NB4 (cell line): ENCODE results near the gene KCNC1.

Experiments used
- DNase-seq: peaks from one replicate; pipeline ENCODE4 v3.0.0; 2010; ENCODE audit warnings: low read depth
- H3K4me3 ChIP-seq: one replicate; pipeline ENCODE4 v1.5.1; 2011; ENCODE audit warnings: mild to moderate bottlenecking, low read depth, low read length, moderate library complexity
- CTCF ChIP-seq: IDR thresholded peaks from one replicate; pipeline ENCODE4 v1.5.1; 2012; ENCODE audit warnings: low read depth, low read length
- MAX ChIP-seq: IDR thresholded peaks from 2 replicates; pipeline ENCODE4 v1.6.1; 2011; ENCODE audit warnings: low read depth, low read length
- MYC ChIP-seq: IDR thresholded peaks from 2 replicates; pipeline ENCODE4 v1.6.1; 2011; ENCODE audit warnings: low read depth, low read length
- POLR2A ChIP-seq: IDR thresholded peaks from 2 replicates; pipeline ENCODE4 v1.6.1; 2011; ENCODE audit warnings: mild to moderate bottlenecking; ENCODE audit not compliant: insufficient read length; ENCODE audit errors: extremely low read depth

KCNC1 gene

GRCh38 chr11:17779861-17780594 is 45.4 kb downstream of the KCNC1 start:
- no peak for DNase-seq
- no peak overlapping the region for H3K4me3 ChIP-seq
- TF ChIP-seq CTCF (no peak), MAX (no peak), MYC (no peak), POLR2A (no peak)

GRCh38 chr11:17780668-17781067 is 46.1 kb downstream of the KCNC1 start:
- H3K4me3 ChIP-seq: no peak overlapping the region
- no peak for TF ChIP-seq MYC
- no peak for TF ChIP-seq MAX
- no peak for TF ChIP-seq POLR2A
- TF ChIP-seq CTCF: no peak
- DNase-seq: no peak

- no peak for DNase-seq
- TF ChIP-seq MAX: no peak
- TF ChIP-seq CTCF: no peak
- no peak for TF ChIP-seq MYC
- no peak for TF ChIP-seq POLR2A
- H3K4me3 ChIP-seq: no peak overlapping the region
Observed at GRCh38 chr11:17781221-17781620, 46.6 kb downstream of the KCNC1 start.

- no peak for DNase-seq
- no peak for TF ChIP-seq POLR2A
- TF ChIP-seq MYC: no peak
- TF ChIP-seq MAX: no peak
- no peak for TF ChIP-seq CTCF
- H3K4me3 ChIP-seq: no peak overlapping the region
Observed at GRCh38 chr11:17781626-17782025, 47.0 kb downstream of the KCNC1 start.

GRCh38 chr11:17782145-17782544 is 47.6 kb downstream of the KCNC1 start:
- no peak for DNase-seq
- TF ChIP-seq MYC: no peak
- TF ChIP-seq MAX: no peak
- TF ChIP-seq POLR2A: no peak
- TF ChIP-seq CTCF: no peak
- H3K4me3 ChIP-seq: no peak overlapping the region
